CD14-positive monocyte (primary cell): ENCODE results near the gene SAAL1. TPM values are rescaled to one million over a fixed set of nuclear protein-coding genes. Genes with fewer than 3 reads are reported as not detected.
A peak's percentile ranks its signal among the peaks of the same experiment; 100 is the strongest.

Experiments
- DNase-seq, 3 donors: peaks; one replicate each; pipeline ENCODE4 v3.0.0-alpha.2; 2011 to 2022
- H2AFZ ChIP-seq: 2 replicates; pipeline ENCODE4 v1.6.0; 2012; ENCODE audit warnings: mild to moderate bottlenecking, low read depth, low read length, inconsistent platforms; ENCODE audit not compliant: insufficient read depth, poor library complexity, severe bottlenecking
- H3K27ac ChIP-seq, 2 donors: 1 replicate in 1 of 2; 2 replicates in 1 of 2; pipeline ENCODE4 v1.5.1; 2012 to 2013; ENCODE audit warnings: low read length in 2 of 2, control low read depth in 1 of 2, inconsistent platforms in 1 of 2, low read depth in 1 of 2, mild to moderate bottlenecking in 1 of 2
- H3K27me3 ChIP-seq, 2 donors: one replicate each; pipeline versions ENCODE4 v1.6.0 to v1.6.1; 2011 to 2013; ENCODE audit warnings: low read length in 2 of 2; ENCODE audit not compliant: control insufficient read depth in 2 of 2, insufficient read depth in 2 of 2
- H3K36me3 ChIP-seq, 2 donors: replicated peaks in 1 of 2; 1 replicate in 1 of 2; 2 replicates in 1 of 2; pipeline versions ENCODE4 v1.5.1 to v1.6.1; 2012 to 2013; ENCODE audit warnings: low read length in 2 of 2, control low read depth in 1 of 2, inconsistent platforms in 1 of 2, mild to moderate bottlenecking in 1 of 2; ENCODE audit not compliant: insufficient read depth in 2 of 2, control insufficient read depth in 1 of 2
- H3K4me1 ChIP-seq, 2 donors: 1 replicate in 1 of 2; 2 replicates in 1 of 2; pipeline versions ENCODE4 v1.5.1 to v1.6.1; 2012 to 2013; ENCODE audit warnings: low read length in 2 of 2, control low read depth in 1 of 2, inconsistent platforms in 1 of 2, mild to moderate bottlenecking in 1 of 2, moderate library complexity in 1 of 2; ENCODE audit not compliant: insufficient read depth in 2 of 2, control insufficient read depth in 1 of 2
- H3K4me2 ChIP-seq: replicated peaks from 2 replicates; pipeline ENCODE3; 2012; ENCODE audit warnings: low read length, moderate library complexity, mild to moderate bottlenecking; ENCODE audit not compliant: poor library complexity, severe bottlenecking; ENCODE audit errors: extremely low read depth
- H3K4me3 ChIP-seq, 3 experiments: fragments of 200-600 bp in 1 of 3; sonication (generic) in 1 of 3; replicated peaks in 1 of 3; 1 replicate in 2 of 3; 2 replicates in 1 of 3; pipeline ENCODE4 v1.5.1; 2011 to 2013; ENCODE audit warnings: low read length in 3 of 3, mild to moderate bottlenecking in 3 of 3, control low read depth in 2 of 3, low read depth in 2 of 3, inconsistent platforms in 1 of 3, moderate library complexity in 1 of 3
- H3K79me2 ChIP-seq: 2 replicates; pipeline ENCODE4 v1.6.0; 2012; ENCODE audit warnings: mild to moderate bottlenecking, control low read depth, inconsistent platforms, low read length, moderate library complexity; ENCODE audit not compliant: insufficient read depth
- H3K9ac ChIP-seq: 2 replicates; pipeline ENCODE4 v1.6.0; 2017; ENCODE audit warnings: low read length, mild to moderate bottlenecking; ENCODE audit not compliant: insufficient read depth, poor library complexity, severe bottlenecking
- H3K9me3 ChIP-seq, 2 donors: replicated peaks in 1 of 2; 1 replicate in 1 of 2; 2 replicates in 1 of 2; pipeline versions ENCODE4 v1.5.1 to v1.6.1; 2012 to 2013; ENCODE audit warnings: low read length in 2 of 2, control low read depth in 1 of 2; ENCODE audit not compliant: control insufficient read depth in 1 of 2, insufficient read depth in 1 of 2
- H4K20me1 ChIP-seq: 2 replicates; pipeline ENCODE4 v1.6.0; 2012; ENCODE audit warnings: mild to moderate bottlenecking, low read length, control low read depth, moderate library complexity; ENCODE audit not compliant: insufficient read depth
- H3K27ac Mint-ChIP-seq, 7 donors: one replicate each; pipeline ENCODE4 v1.8.0; 2020; ENCODE audit warnings: mild to moderate bottlenecking in 7 of 7, mixed read lengths in 7 of 7, moderate library complexity in 6 of 7, inconsistent platforms in 2 of 7
- H3K27me3 Mint-ChIP-seq, 3 donors: one replicate each; pipeline ENCODE4 v1.8.0; 2021 to 2022; ENCODE audit warnings: low read depth in 3 of 3, mild to moderate bottlenecking in 3 of 3, mixed read lengths in 3 of 3, moderate library complexity in 3 of 3, inconsistent platforms in 1 of 3
- H3K36me3 Mint-ChIP-seq, 2 donors: one replicate each; pipeline ENCODE4 v1.8.0; 2020; ENCODE audit warnings: mixed read lengths in 2 of 2, inconsistent platforms in 1 of 2, mild to moderate bottlenecking in 1 of 2
- H3K4me1 Mint-ChIP-seq: one replicate; pipeline ENCODE4 v1.8.0; 2020; ENCODE audit warnings: mild to moderate bottlenecking, mixed read lengths
- H3K4me3 Mint-ChIP-seq, 2 donors: one replicate each; pipeline ENCODE4 v1.8.0; 2020; ENCODE audit warnings: mild to moderate bottlenecking in 2 of 2, mixed read lengths in 2 of 2, moderate library complexity in 1 of 2
- H3K9me3 Mint-ChIP-seq, 7 donors: one replicate each; pipeline ENCODE4 v1.8.0; 2020 to 2022; ENCODE audit warnings: mixed read lengths in 7 of 7, mild to moderate bottlenecking in 6 of 7, moderate library complexity in 6 of 7, inconsistent platforms in 2 of 7
- CTCF ChIP-seq: fragments of 200-600 bp; IDR thresholded peaks from one replicate; pipeline ENCODE4 v1.8.0; 2022; ENCODE audit warnings: antibody characterized with exemption, mild to moderate bottlenecking
- WGBS: methylation state at CpG from one replicate; pipeline ENCODE4 v1.1.5; 2013; ENCODE audit warnings: missing lambda C conversion rate; ENCODE audit not compliant: insufficient coverage; 5-methylcytosine and 5-hydroxymethylcytosine counted together
- intact Hi-C, 2 donors: fragments of 100-400 bp; cut with micrococcal nuclease; formaldehyde crosslinking; loops; one replicate each; pipeline versions ENCODE4 v1.15.0 to v1.15.1; 2023
- polyA plus RNA-seq, 3 donors: library from polyadenylated mRNA; depleted of rRNA in 1 of 3; unstranded in 2 of 3; stranded (reverse) in 1 of 3; fragments of 300-500 nt in 2 of 3; fragments of >200 nt in 1 of 3; fragmentation: Illumina TruSeq in 2 of 3; gene quantifications; 1 replicate in 2 of 3; 2 replicates in 1 of 3; pipeline ENCODE4 v1.2.3, GENCODE V29; 2012 to 2021

SAAL1 gene
- polyA plus RNA-seq, 3 donors = 6.4 to 10.2 (median 7.6) TPM

- TF ChIP-seq CTCF = no peak
- Mint-ChIP-seq H3K36me3 (no peaks in the 10 kb centered on the region), H3K9me3 (peaks cover 0 to 7% (median 5%) of the 10 kb centered on the region in 7 donors), H3K4me1 (no peaks in the 10 kb centered on the region), H3K4me3 (no peak overlapping the region), H3K27ac (no peak overlapping the region), H3K27me3 (peaks cover 16 to 29% (median 24%) of the 10 kb centered on the region in 3 donors)
- Histone ChIP-seq H2AFZ (no peak overlapping the region), H3K79me2 (no peaks in the 10 kb centered on the region), H3K9ac (no peak overlapping the region), H3K9me3 (peaks cover 0 to 2% of the 10 kb centered on the region in 2 donors), H3K4me2 (no peak overlapping the region), H3K36me3 (no peaks in the 10 kb centered on the region), H4K20me1 (no peaks in the 10 kb centered on the region), H3K27me3 (peaks cover 25 to 27% of the 10 kb centered on the region in 2 donors), H3K4me3 (no peak overlapping the region), H3K27ac (no peak overlapping the region), H3K4me1 (no peaks in the 10 kb centered on the region)
- WGBS = no CpG with 5 or more reads among the region's 2 CpGs
- intact Hi-C loops = no loop called here
- no peak for DNase-seq
Measured at GRCh38 chr11:18050848-18051247, 55.0 kb downstream of the SAAL1 start.

GRCh38 chr11:18046116-18046777 is 59.6 kb downstream of the SAAL1 start, which contains the start of gene TPH1:
TSS of gene TPH1 (minus strand) at chr11:18046269. CDS start at chr11:18040762, 5,507 bp downstream.
- Histone ChIP-seq H3K9me3 (peaks cover 0 to 7% of the 10 kb centered on the region in 2 donors), H3K4me2 (no peak within 1 kb of the TSS), H3K79me2 (no peaks in the 10 kb centered on the region), H3K36me3 (no peaks in the 10 kb centered on the region), H3K27ac (no peak within 1 kb of the TSS), H3K4me3 (no peak within 1 kb of the TSS), H3K9ac (no peak within 1 kb of the TSS), H3K4me1 (no peaks in the 10 kb centered on the region), H3K27me3 (peaks cover 40 to 42% of the 10 kb centered on the region in 2 donors), H2AFZ (no peak within 1 kb of the TSS), H4K20me1 (no peaks in the 10 kb centered on the region)
- Mint-ChIP-seq H3K27ac (no peak within 1 kb of the TSS), H3K9me3 (peaks cover 0 to 11% (median 7%) of the 10 kb centered on the region in 7 donors), H3K4me1 (no peaks in the 10 kb centered on the region), H3K4me3 (peak within 1 kb of the TSS in 1 of 2 donors; percentile 53), H3K27me3 (peaks cover 38 to 55% (median 43%) of the 10 kb centered on the region in 3 donors), H3K36me3 (no peaks in the 10 kb centered on the region)
- no peak for DNase-seq
- intact Hi-C loops = no loop called here
- 25% methylated on average over 28 of the region's 36 CpGs for WGBS
- TF ChIP-seq CTCF = no peak
